ENCODE data around the gene ARL4D. TPM values are rescaled to one million over a fixed set of nuclear protein-coding genes. Genes with fewer than 3 reads are reported as not detected.
"Not testable (repeated sequence)": the region's sequence is repeated elsewhere in the genome, so short reads cannot be mapped to it uniquely, and the experiment has no call there.

ARL4D gene
- total RNA-seq, 1 donor, result 15.1 TPM

- DNase-seq (ENCODE audit: low read depth), result peak; percentile 88
- peak overlapping the region; percentile 46 for H3K4me3 ChIP-seq (ENCODE audit: low read depth, low read length)
- TF ChIP-seq, protein P1, sequence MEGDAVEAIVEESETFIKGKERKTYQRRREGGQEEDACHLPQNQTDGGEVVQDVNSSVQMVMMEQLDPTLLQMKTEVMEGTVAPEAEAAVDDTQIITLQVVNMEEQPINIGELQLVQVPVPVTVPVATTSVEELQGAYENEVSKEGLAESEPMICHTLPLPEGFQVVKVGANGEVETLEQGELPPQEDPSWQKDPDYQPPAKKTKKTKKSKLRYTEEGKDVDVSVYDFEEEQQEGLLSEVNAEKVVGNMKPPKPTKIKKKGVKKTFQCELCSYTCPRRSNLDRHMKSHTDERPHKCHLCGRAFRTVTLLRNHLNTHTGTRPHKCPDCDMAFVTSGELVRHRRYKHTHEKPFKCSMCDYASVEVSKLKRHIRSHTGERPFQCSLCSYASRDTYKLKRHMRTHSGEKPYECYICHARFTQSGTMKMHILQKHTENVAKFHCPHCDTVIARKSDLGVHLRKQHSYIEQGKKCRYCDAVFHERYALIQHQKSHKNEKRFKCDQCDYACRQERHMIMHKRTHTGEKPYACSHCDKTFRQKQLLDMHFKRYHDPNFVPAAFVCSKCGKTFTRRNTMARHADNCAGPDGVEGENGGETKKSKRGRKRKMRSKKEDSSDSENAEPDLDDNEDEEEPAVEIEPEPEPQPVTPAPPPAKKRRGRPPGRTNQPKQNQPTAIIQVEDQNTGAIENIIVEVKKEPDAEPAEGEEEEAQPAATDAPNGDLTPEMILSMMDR (IDR thresholded peaks at IDR 0.05; ENCODE audit: insufficient read depth, low read depth, low read length), result no peak
Observed at GRCh38 chr17:43368740-43369506, 29.9 kb upstream of the ARL4D start.

- no peak overlapping the region for H3K4me3 ChIP-seq (ENCODE audit: low read depth, low read length)
- no peak for DNase-seq (ENCODE audit: low read depth)
- TF ChIP-seq, protein P1 (IDR thresholded peaks at IDR 0.05; ENCODE audit: insufficient read depth, low read depth, low read length), result no peak
Observed at GRCh38 chr17:43369986-43370385, 28.8 kb upstream of the ARL4D start.

GRCh38 chr17:43371227-43371821 is 27.5 kb upstream of the ARL4D start:
- no peak for DNase-seq (ENCODE audit: low read depth)
- TF ChIP-seq, protein P1 (IDR thresholded peaks at IDR 0.05; ENCODE audit: insufficient read depth, low read depth, low read length), result no peak
- no peak overlapping the region for H3K4me3 ChIP-seq (ENCODE audit: low read depth, low read length)

- H3K4me3 ChIP-seq (ENCODE audit: low read depth, low read length), result no peak overlapping the region
- DNase-seq (ENCODE audit: low read depth), result peak; percentile 82
- TF ChIP-seq, protein P1 (IDR thresholded peaks at IDR 0.05; ENCODE audit: insufficient read depth, low read depth, low read length), result no peak
Observed at GRCh38 chr17:43372273-43372911, 26.4 kb upstream of the ARL4D start.

- H3K4me3 ChIP-seq (ENCODE audit: low read depth, low read length), result no peak overlapping the region
- TF ChIP-seq, protein P1 (IDR thresholded peaks at IDR 0.05; ENCODE audit: insufficient read depth, low read depth, low read length), result no peak
- DNase-seq (ENCODE audit: low read depth), result no peak
Observed at GRCh38 chr17:43373356-43373755, 25.4 kb upstream of the ARL4D start.

- not testable (repeated sequence) for H3K4me3 ChIP-seq (ENCODE audit: low read depth, low read length)
Observed at GRCh38 chr17:43375915-43376314, 22.9 kb upstream of the ARL4D start.

DNA sequence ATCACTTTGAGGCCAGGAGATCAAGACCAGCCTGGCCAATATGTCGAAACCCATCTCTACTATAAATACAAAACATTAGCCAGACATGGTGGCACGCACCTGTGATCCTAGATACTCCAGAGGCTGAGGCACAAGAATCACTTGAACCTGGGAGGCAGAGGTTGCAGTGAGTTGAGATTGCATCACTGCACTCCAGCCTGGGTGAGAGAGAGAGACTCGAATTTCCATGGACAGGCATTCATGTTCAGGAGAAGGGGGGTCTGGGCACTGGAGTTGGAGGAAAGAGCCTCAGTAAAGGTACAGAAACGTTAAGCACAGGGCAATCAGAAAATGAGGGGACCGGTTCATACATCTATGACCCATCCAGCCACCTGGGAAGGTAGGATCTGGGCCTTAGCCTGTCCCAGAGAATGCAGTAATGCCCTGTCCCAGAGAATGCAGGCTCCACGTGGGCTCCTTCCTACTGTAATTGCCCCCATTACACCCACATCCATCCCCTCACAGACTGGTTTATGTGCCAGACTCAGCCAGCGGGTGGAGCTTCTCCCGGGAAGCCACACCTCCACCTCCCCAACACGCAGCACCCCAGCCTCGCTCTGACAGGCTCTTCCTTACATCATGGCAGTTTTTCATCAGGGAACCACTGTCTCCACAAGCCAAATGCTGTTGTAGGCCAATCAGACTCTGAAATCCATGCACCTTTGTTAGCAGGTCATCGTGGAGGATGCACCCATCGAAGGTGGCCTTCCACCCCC is 21.6 kb upstream of the ARL4D start:
- H3K4me3 ChIP-seq (ENCODE audit: low read depth, low read length), result no peak overlapping the region
- TF ChIP-seq, protein P1 (IDR thresholded peaks at IDR 0.05; ENCODE audit: insufficient read depth, low read depth, low read length), result no peak
- DNase-seq (ENCODE audit: low read depth), result no peak

More at GRCh38 chr17:43375915-43376314, 22.9 kb upstream of the ARL4D start:
- DNase-seq (ENCODE audit: low read depth), result not testable (repeated sequence)
